Measurements from ENCODE around the gene USP20. TPM values are rescaled to one million over a fixed set of nuclear protein-coding genes. Genes with fewer than 3 reads are reported as not detected.

The USP20 gene
- total RNA-seq, 1 donor, result 10.5 TPM

DNA sequence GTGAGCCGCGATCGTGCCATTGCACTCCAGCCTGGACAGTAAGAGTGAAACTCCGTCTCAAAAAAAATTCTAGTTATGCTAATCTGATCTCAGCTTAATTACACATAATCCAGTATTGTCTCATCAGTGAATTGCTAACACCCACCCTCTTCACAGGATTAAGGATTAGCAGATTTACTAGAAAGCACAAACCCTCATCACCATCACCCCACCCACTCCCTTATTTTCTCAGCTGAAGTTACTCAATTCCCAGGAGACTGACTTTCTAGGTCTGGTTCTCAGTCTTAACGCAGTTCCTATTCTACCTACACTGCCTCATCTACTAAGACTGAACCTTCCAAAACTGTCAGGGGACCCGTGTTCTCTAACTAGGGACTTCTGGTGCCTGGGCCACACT is 23.3 kb upstream of the USP20 start:
- Histone ChIP-seq H3K36me3 (ENCODE audit: insufficient read depth, low read length) (peaks cover 51% of the 10 kb centered on the region), H3K27ac (ENCODE audit: low read depth, low read length) (no peak overlapping the region), H3K4me1 (ENCODE audit: insufficient read depth, low read length) (no peaks in the 10 kb centered on the region), H3K9me3 (ENCODE audit: low read depth, low read length) (no peaks in the 10 kb centered on the region), H3K79me2 (ENCODE audit: insufficient read depth, low read length) (no peaks in the 10 kb centered on the region), H2AFZ (ENCODE audit: low read length) (no peak overlapping the region), H3K27me3 (ENCODE audit: insufficient read depth, low read length) (no peaks in the 10 kb centered on the region), H3K4me3 (ENCODE audit: insufficient read depth, low read length) (no peak overlapping the region), H3K4me2 (ENCODE audit: insufficient read depth, low read length) (no peak overlapping the region), H4K20me1 (ENCODE audit: insufficient read depth, low read length) (peaks cover 8% of the 10 kb centered on the region)
- TF ChIP-seq, protein P1, sequence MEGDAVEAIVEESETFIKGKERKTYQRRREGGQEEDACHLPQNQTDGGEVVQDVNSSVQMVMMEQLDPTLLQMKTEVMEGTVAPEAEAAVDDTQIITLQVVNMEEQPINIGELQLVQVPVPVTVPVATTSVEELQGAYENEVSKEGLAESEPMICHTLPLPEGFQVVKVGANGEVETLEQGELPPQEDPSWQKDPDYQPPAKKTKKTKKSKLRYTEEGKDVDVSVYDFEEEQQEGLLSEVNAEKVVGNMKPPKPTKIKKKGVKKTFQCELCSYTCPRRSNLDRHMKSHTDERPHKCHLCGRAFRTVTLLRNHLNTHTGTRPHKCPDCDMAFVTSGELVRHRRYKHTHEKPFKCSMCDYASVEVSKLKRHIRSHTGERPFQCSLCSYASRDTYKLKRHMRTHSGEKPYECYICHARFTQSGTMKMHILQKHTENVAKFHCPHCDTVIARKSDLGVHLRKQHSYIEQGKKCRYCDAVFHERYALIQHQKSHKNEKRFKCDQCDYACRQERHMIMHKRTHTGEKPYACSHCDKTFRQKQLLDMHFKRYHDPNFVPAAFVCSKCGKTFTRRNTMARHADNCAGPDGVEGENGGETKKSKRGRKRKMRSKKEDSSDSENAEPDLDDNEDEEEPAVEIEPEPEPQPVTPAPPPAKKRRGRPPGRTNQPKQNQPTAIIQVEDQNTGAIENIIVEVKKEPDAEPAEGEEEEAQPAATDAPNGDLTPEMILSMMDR (IDR thresholded peaks at IDR 0.05; ENCODE audit: extremely low read depth, low read depth, low read length), result no peak
- DNase-seq (ENCODE audit: insufficient read length, low spot score, missing footprints), result no peak

DNA sequence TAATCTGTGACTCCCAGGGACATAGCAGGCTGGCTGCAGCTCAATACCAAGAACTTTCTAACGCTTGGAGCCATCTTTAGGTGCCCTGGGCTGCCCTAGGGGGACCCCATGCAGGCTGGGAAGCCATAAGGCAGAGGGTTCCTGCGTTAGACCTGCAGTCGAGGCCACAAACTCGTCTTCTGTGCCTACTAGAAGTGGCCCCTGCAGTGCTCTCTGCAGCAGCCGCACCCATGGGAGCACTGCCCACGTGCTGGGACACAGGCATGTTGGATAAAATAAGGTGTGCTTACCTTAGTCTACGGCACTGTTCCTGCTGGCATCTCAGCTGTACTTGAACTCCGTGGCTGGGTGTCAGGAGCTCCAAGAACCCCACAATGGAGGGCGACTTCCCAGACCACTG is 22.9 kb upstream of the USP20 start:
- DNase-seq (ENCODE audit: insufficient read length, low spot score, missing footprints), result no peak
- no peak overlapping the region for H3K27ac ChIP-seq (ENCODE audit: low read depth, low read length)
- peaks cover 8% of the 10 kb centered on the region for H4K20me1 ChIP-seq (ENCODE audit: insufficient read depth, low read length)
- H3K4me1 ChIP-seq (ENCODE audit: insufficient read depth, low read length), result no peaks in the 10 kb centered on the region
- no peaks in the 10 kb centered on the region for H3K27me3 ChIP-seq (ENCODE audit: insufficient read depth, low read length)
- peaks cover 55% of the 10 kb centered on the region for H3K36me3 ChIP-seq (ENCODE audit: insufficient read depth, low read length)
- no peak overlapping the region for H3K4me3 ChIP-seq (ENCODE audit: insufficient read depth, low read length)
- H3K79me2 ChIP-seq (ENCODE audit: insufficient read depth, low read length), result no peaks in the 10 kb centered on the region
- no peaks in the 10 kb centered on the region for H3K9me3 ChIP-seq (ENCODE audit: low read depth, low read length)
- H3K4me2 ChIP-seq (ENCODE audit: insufficient read depth, low read length), result no peak overlapping the region
- no peak overlapping the region for H2AFZ ChIP-seq (ENCODE audit: low read length)
- TF ChIP-seq, protein P1 (IDR thresholded peaks at IDR 0.05; ENCODE audit: extremely low read depth, low read depth, low read length), result no peak

GRCh38 chr9:129813661-129814060 is 21.6 kb upstream of the USP20 start:
- Histone ChIP-seq H3K27ac (ENCODE audit: low read depth, low read length) (no peak overlapping the region), H3K27me3 (ENCODE audit: insufficient read depth, low read length) (no peaks in the 10 kb centered on the region), H3K4me3 (ENCODE audit: insufficient read depth, low read length) (no peak overlapping the region), H3K4me2 (ENCODE audit: insufficient read depth, low read length) (no peak overlapping the region), H2AFZ (ENCODE audit: low read length) (no peak overlapping the region), H3K4me1 (ENCODE audit: insufficient read depth, low read length) (no peaks in the 10 kb centered on the region), H4K20me1 (ENCODE audit: insufficient read depth, low read length) (peaks cover 8% of the 10 kb centered on the region), H3K9me3 (ENCODE audit: low read depth, low read length) (no peaks in the 10 kb centered on the region), H3K36me3 (ENCODE audit: insufficient read depth, low read length) (peaks cover 63% of the 10 kb centered on the region), H3K79me2 (ENCODE audit: insufficient read depth, low read length) (no peaks in the 10 kb centered on the region)
- TF ChIP-seq, protein P1 (IDR thresholded peaks at IDR 0.05; ENCODE audit: extremely low read depth, low read depth, low read length), result no peak
- no peak for DNase-seq (ENCODE audit: insufficient read length, low spot score, missing footprints)

GRCh38 chr9:129814432-129815223 is 20.6 kb upstream of the USP20 start:
- H3K4me1 ChIP-seq (ENCODE audit: insufficient read depth, low read length), result no peaks in the 10 kb centered on the region
- no peak overlapping the region for H2AFZ ChIP-seq (ENCODE audit: low read length)
- DNase-seq (ENCODE audit: insufficient read length, low spot score, missing footprints), result no peak
- no peaks in the 10 kb centered on the region for H3K27me3 ChIP-seq (ENCODE audit: insufficient read depth, low read length)
- no peaks in the 10 kb centered on the region for H3K9me3 ChIP-seq (ENCODE audit: low read depth, low read length)
- H3K36me3 ChIP-seq (ENCODE audit: insufficient read depth, low read length), result peaks cover 62% of the 10 kb centered on the region
- no peak overlapping the region for H3K27ac ChIP-seq (ENCODE audit: low read depth, low read length)
- H4K20me1 ChIP-seq (ENCODE audit: insufficient read depth, low read length), result peaks cover 8% of the 10 kb centered on the region
- TF ChIP-seq, protein P1 (IDR thresholded peaks at IDR 0.05; ENCODE audit: extremely low read depth, low read depth, low read length), result no peak
- no peak overlapping the region for H3K4me2 ChIP-seq (ENCODE audit: insufficient read depth, low read length)
- H3K4me3 ChIP-seq (ENCODE audit: insufficient read depth, low read length), result no peak overlapping the region
- no peaks in the 10 kb centered on the region for H3K79me2 ChIP-seq (ENCODE audit: insufficient read depth, low read length)
